Urothelium cell line (cell line): ENCODE measurements around the gene KMT2C.

Experiments
- DNase-seq: peaks from one replicate; pipeline ENCODE4 v3.0.0; 2011; ENCODE audit warnings: low spot score, mixed read lengths
- FAIRE-seq: peaks from 2 replicates; lab custom pipeline; 2011; peaks lifted over from hg19 to GRCh38; lab: Jason Lieb, UNC

The KMT2C gene

GRCh38 chr7:152152267-152152666 lies 283.5 kb downstream of the KMT2C start:
- no peak for FAIRE-seq
- no peak for DNase-seq

DNA sequence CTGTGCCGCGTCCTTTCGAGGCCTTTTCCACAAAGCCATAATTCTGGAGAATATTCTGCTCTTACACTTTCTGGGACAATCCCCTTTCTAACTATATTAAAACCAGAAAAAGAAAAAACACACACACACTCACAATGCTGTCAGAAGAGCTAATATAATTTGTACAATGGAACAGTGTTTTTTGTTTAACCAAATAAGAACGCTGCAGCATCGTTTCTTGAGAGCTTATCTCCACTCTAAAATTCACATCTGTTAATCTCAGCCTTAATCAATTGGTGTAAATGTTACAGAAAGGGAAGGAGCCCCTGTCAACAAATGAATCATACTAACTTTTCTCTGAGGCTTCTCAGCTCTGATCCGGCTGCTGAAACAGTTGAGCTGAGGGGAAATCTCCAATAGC lies 286.4 kb downstream of the KMT2C start:
- FAIRE-seq (no peak), DNase-seq (no peak)

DNA sequence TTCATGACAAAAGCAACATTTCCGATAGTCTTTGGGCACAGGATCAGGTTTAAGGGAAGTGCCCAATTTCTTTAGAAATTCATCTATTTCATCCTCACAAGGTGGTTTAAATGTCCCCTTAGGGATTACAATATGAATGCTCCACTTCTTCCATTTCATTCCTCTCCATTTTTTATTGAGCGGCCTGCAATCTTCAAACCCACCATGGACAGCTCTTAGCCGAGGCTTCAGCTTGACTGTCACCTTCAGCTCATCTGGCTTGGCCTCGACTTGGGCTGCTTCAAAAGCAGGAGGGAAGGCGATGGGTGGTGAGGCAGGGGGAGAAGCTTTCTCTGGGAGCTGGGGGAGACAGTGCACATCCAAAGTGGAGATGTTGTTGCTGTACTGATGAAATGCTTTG lies 287.1 kb downstream of the KMT2C start:
- FAIRE-seq (no peak), DNase-seq (no peak)

GRCh38 chr7:152145853-152146466 lies 289.8 kb downstream of the KMT2C start:
- DNase-seq (peak; percentile 4), FAIRE-seq (no peak)

- FAIRE-seq (no peak), DNase-seq (no peak)
Measured at GRCh38 chr7:152144557-152145245, 291.1 kb downstream of the KMT2C start.

DNA sequence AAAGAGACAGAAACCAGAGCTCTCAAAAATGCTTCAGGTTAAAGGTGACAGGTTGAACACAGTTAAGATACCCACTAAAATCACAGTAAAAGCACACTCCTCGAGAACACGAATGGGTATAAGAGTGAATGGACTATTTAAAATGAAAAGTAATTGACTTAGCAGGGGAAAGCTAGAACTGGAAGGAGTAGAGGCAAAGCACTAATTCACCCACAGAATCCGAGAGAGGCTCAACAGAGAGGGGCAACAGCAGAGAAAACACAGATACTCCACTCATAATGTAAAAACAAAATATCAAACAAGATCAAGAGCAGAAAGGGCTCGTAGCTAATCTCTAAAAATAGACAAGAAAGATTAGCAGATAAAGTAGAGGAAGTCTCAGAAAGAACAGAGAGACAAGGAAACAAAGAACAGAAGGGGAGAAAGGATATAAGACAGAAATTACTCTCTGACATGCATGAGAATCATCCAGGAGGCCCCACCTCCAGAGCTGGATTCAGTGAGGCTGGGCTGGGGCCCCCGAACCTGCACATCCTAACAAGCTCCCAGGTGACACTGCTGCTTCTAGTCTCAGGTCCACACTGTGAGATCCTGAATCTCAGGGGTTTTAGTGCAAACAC lies 292.7 kb downstream of the KMT2C start:
- FAIRE-seq (no peak), DNase-seq (no peak)

DNA sequence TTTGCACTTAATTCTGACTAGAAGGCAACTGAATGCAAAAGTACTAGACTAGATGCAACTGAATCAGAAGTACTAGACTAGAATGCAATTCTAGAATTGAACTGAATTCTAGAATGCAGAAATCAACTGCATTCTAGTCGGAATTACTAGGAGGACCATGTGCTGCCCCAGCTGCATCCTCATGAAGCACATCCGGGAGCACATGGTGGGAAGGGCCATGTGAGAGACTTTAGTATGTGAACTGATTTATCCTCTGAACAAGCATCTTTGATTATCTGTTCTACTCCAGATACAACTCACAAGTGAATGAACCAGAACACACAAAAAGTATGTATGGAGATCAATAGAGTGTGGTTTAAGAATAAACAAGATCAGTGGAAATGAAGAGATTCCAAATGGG lies 295.2 kb downstream of the KMT2C start:
- FAIRE-seq (no peak), DNase-seq (no peak)

DNA sequence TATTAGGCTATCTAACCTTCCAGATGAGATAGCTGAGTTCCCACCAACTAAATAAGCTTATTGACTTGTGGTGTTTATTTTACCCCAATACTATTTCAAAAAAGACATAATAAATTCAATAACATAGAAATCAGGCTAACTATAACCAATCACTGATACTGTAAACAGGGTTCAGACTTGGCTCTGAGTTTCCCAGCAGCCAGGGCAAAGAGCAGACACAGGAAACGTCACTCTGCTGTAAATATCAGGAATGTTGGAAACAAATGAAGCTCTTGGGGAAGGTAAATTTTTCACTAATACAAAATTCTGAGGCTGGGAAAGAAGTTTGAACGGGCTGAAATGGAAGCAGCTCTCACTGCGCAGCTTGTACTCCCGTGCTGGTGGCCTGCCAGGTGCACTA lies 295.7 kb downstream of the KMT2C start:
- DNase-seq (no peak), FAIRE-seq (no peak)

- FAIRE-seq = no peak
- no peak for DNase-seq
Measured at GRCh38 chr7:152137476-152138025, 298.3 kb downstream of the KMT2C start.

DNA sequence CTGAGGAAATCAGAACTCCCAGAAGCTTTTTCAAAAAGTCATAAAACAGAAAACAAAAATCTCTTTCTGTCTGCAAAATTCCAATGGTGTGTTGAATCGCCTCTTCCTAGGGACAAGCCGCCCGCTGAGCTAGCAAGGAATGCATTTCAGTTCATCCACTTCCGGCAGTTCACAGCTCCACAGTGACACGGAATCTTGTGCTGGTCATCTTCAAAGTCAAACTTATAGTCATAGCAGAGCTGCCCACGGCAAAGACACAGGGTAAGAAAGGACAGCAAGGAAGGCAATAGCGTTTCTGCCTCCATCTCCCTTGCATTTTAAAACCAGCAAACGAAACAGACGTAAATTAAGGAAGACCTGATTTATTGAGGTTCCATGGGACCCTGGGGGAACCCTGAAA lies 299.1 kb downstream of the KMT2C start:
- FAIRE-seq (no peak), DNase-seq (no peak)

DNA sequence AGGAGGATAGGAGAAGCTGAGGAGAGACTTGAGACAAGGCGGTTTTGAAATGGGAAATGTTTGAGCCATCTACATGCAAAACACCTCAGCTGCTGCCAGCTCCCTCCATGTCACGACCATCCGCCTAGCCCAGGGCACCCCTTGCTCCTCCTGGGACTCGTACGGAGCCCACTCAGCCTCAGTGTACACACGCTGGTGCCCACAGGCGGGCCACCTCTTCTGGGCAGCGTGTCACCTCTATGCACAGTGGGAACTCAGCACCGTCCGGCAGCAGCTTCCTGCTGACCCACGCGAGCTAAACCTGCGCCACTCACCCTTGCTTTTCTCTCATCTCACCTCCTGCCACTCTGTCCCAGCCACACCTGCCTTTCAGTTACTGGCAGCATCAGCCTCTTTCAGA lies 302.0 kb downstream of the KMT2C start:
- DNase-seq (no peak), FAIRE-seq (no peak)

GRCh38 chr7:152132812-152133211 lies 303.0 kb downstream of the KMT2C start:
- FAIRE-seq = no peak
- no peak for DNase-seq

DNA sequence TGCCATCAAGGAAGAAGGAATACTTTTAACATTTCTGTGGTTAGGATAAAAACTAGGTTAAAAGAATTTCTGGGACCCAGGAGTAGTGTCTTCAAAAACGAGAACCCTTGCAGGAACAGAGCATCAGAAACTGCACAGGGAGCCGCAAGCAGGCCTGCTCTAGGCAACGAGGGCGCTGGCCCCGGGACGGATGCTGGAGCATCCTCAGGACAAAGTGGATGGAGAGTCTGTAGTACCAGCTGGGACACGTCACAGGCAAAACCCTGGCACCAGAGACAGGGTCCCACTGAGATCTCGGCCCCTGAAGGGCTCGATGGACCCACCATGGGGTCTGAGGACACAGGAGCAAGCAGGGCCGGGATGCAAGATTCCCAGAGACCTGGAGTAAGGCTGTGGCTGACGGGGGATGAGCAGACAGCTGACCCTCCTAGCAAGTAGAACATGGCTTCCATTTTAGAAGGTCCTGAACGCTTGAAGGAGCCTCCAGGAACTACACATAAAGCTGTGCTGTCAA lies 303.8 kb downstream of the KMT2C start:
- FAIRE-seq = no peak
- DNase-seq = no peak

DNA sequence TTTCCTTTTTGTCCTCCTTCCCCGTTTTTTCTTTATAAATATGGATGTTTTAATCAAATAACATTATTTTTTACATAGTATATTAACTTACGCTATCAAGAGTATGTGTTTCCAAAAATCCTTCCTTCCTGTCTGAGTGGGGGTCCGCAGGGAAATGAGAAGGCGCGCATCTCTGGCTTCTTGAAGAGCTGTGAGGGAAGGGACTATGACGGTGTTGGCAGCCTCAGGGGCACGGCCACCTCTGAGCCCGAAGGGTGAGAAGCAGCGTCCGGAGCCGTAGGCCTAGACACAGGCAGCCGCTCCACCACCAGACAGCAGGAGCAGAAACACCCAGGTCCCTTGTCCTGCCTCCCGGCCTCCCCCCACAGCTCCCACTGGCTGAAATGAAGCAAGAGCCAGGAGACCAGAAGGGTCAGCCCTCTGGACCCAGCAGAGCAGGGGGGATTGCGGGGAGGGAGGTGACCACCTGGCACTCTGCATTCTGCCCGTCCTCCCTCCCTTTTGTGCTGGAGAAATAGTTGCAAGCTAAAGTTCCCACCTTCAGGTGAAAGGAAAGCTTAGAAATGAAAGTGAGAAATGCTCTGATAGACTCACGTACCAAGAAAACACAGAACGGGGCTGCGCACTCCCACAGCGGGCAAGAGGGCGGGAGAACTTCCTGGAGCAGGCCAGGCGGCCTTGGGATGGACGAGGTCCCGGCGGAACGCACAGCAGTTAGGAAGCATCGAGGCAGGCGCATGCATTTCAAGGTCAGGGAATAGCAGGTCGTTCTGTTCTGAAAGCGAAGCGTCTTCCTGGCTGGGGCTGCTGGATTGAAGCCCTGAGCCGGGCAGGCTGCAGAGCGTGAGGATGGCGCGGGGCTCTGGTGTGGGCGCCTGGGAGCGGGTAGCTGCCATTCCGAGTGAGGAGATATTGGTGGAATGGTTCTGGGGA lies 304.9 kb downstream of the KMT2C start:
- no peak for FAIRE-seq
- DNase-seq = no peak

DNA sequence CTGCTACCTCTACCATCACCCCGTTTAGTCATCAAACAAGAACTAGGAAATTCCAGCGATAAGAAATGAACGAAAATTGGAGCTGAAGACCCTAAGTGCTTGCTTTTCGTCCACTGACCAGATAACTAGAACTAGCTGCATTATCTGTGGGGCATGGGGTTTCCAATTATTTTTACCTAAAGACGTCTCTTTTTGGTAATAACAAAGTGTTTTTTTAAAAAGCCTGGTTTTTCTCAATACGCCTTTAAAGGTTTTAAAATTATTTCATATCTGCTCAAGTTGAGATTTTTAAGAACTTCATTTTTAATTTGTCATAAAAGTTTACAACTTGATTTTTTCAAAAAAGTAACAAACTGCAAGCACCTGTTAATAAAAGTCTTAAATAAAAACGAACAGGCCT lies 306.1 kb downstream of the KMT2C start:
- DNase-seq = no peak
- no peak for FAIRE-seq

- no peak for DNase-seq
- FAIRE-seq = no peak
Measured at GRCh38 chr7:152128741-152129461, 306.9 kb downstream of the KMT2C start.

GRCh38 chr7:152128252-152128651 lies 307.6 kb downstream of the KMT2C start:
- FAIRE-seq = no peak
- no peak for DNase-seq

GRCh38 chr7:152127229-152127628 lies 308.6 kb downstream of the KMT2C start:
- DNase-seq = no peak
- no peak for FAIRE-seq

- FAIRE-seq (no peak), DNase-seq (no peak)
Measured at GRCh38 chr7:152126741-152127140, 309.1 kb downstream of the KMT2C start.

DNA sequence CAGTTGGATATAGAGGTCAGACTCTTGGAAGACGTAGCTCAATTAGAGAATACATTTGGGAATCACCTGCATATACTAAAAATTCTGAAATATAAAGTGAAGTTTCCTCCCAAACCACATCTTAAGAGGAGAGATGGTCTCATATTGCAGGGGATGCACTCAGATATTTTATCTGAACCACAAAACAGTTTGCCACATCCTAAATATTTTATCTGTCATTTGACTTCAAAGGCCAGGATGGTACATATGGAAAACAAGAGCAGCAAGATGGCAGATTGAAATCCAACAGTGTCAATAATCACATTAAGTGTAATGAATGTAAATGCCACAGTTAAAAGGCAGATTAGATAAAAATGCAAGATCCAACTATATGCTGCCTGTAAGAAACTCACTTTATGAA lies 313.3 kb downstream of the KMT2C start:
- no peak for DNase-seq
- no peak for FAIRE-seq
